ENCODE measurements around the gene TRPV5. TPM values are rescaled to one million over a fixed set of nuclear protein-coding genes. Genes with fewer than 3 reads are reported as not detected.

TRPV5 gene
- total and polyA plus RNA-seq, 2 donors (not counting 3 experiments of a cell fraction or from before 2014, with no cell fraction given): not detected

- no peak overlapping the region for H2AFZ ChIP-seq (ENCODE audit: low read depth, low read length)
- no peaks in the 10 kb centered on the region for H3K4me1 ChIP-seq (ENCODE audit: control insufficient read depth, extremely low read depth, insufficient read depth, low read length)
- H3K4me2 ChIP-seq (ENCODE audit: insufficient read depth, low read length): no peak overlapping the region
- H3K9me3 ChIP-seq (replicated peaks; ENCODE audit: control insufficient read depth, insufficient read depth, low read length): no peaks in the 10 kb centered on the region
- ChIA-PET CTCF (no interaction called here), POLR2A (no interaction called here)
- TF ChIP-seq POLR2A (IDR thresholded peaks at IDR 0.05; ENCODE audit: low read depth, low read length): no peak
- no peak for TF ChIP-seq FOS (IDR thresholded peaks at IDR 0.05; ENCODE audit: borderline replicate concordance, insufficient read depth, low read length)
- TF ChIP-seq MAX (IDR thresholded peaks at IDR 0.05; ENCODE audit: insufficient read depth, insufficient read length): no peak
- no peak for TF ChIP-seq MYC (IDR thresholded peaks at IDR 0.05; ENCODE audit: low read depth, low read length)
- TF ChIP-seq JUN (IDR thresholded peaks at IDR 0.05; ENCODE audit: borderline replicate concordance, insufficient read depth, insufficient read length, low read depth): no peak
- TF ChIP-seq GATA2 (IDR thresholded peaks at IDR 0.05; ENCODE audit: insufficient read depth, insufficient read length, low read depth, low read length): no peak
- no peak for TF ChIP-seq EZH2 (IDR thresholded peaks at IDR 0.05; ENCODE audit: borderline replicate concordance, low read depth, low read length, severe bottlenecking)
- no peak for TF ChIP-seq CTCF (IDR thresholded peaks at IDR 0.05; ENCODE audit: extremely low read depth in 1 of 2, insufficient read depth in 1 of 2, low read depth in 1 of 2, low read length in 2 of 2)
- TF ChIP-seq POLR2AphosphoS5 (IDR thresholded peaks at IDR 0.05; ENCODE audit: insufficient read depth, low read depth, low read length): no peak
- no peak overlapping the region for H3K27ac ChIP-seq (ENCODE audit: insufficient read depth, low read depth, low read length)
- no peaks in the 10 kb centered on the region for H3K36me3 ChIP-seq (ENCODE audit: control insufficient read depth in 2 of 2, extremely low read depth in 1 of 2, insufficient read depth in 2 of 2, low read length in 2 of 2)
- H3K27me3 ChIP-seq (ENCODE audit: control insufficient read depth in 2 of 2, insufficient read depth in 2 of 2, low read length in 2 of 2): no peaks in the 10 kb centered on the region
- no TSS peak for BruUV-seq (replicated peaks)
- no peak overlapping the region for H3K4me3 ChIP-seq (replicated peaks in 1 of 3; ENCODE audit: insufficient read depth in 1 of 3, low read depth in 1 of 3, low read length in 3 of 3)
- H3K9ac ChIP-seq (replicated peaks; ENCODE audit: extremely low read depth, insufficient read depth, low read length): no peak overlapping the region
- H3K9me1 ChIP-seq (replicated peaks; ENCODE audit: control insufficient read depth, extremely low read depth, insufficient read depth, low read length): no peaks in the 10 kb centered on the region
- H3K79me2 ChIP-seq (ENCODE audit: control insufficient read depth, insufficient read depth, low read length): no peaks in the 10 kb centered on the region
- dilution Hi-C loops (cut with MboI; ENCODE audit: extremely low pct_ligation_motif_present, low sequenced_read_pairs) (no loop called here), intact Hi-C loops (cut with micrococcal nuclease) (no loop called here)
- DNase-seq (ENCODE audit: low read depth, low spot score) (no peak), FAIRE-seq (no peak)
- no peaks in the 10 kb centered on the region for H4K20me1 ChIP-seq (replicated peaks; ENCODE audit: control insufficient read depth, extremely low read depth, insufficient read depth, low read length)
These were observed 26.9 kb downstream of the TRPV5 start for GRCh38 chr7:142906643-142907042.
